ENCODE results near the gene MTUS2.

DNA sequence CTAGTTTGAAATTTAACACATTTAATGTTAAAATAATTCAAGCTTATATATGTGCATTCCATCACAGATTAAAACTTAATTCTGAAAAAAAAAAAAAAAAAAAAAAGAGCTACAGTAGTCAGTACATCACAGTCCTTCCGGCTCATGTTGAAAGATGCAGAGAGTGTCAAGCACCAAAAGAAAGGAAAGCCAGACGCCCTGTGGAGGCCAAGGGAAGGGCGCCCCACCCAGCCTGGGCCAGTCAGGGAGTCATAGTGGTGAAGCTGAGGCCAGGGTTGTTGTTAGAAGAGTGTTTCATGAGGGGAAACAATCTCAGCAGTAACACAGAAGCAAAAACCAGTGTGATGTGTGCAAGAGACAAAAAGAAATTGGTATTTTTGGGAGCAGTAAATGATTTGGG, 375.3 kb downstream of the MTUS2 start:
- TF ChIP-seq, protein P1, sequence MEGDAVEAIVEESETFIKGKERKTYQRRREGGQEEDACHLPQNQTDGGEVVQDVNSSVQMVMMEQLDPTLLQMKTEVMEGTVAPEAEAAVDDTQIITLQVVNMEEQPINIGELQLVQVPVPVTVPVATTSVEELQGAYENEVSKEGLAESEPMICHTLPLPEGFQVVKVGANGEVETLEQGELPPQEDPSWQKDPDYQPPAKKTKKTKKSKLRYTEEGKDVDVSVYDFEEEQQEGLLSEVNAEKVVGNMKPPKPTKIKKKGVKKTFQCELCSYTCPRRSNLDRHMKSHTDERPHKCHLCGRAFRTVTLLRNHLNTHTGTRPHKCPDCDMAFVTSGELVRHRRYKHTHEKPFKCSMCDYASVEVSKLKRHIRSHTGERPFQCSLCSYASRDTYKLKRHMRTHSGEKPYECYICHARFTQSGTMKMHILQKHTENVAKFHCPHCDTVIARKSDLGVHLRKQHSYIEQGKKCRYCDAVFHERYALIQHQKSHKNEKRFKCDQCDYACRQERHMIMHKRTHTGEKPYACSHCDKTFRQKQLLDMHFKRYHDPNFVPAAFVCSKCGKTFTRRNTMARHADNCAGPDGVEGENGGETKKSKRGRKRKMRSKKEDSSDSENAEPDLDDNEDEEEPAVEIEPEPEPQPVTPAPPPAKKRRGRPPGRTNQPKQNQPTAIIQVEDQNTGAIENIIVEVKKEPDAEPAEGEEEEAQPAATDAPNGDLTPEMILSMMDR (conservative IDR thresholded peaks at IDR 0.05; ENCODE audit: low read length), result no peak
- TF ChIP-seq EZH2phosphoT487 (IDR thresholded peaks at IDR 0.05; ENCODE audit: borderline replicate concordance), result no peak
